Measurements from ENCODE around the gene LYZL4.

GRCh38 chr3:42349765-42350594 is 60.4 kb downstream of the LYZL4 start:
- no peak for TF ChIP-seq EZH2 (IDR thresholded peaks at IDR 0.05; ENCODE audit: borderline replicate concordance, insufficient read depth, low read depth, low read length, poor library complexity, severe bottlenecking)
- TF ChIP-seq, protein P1, sequence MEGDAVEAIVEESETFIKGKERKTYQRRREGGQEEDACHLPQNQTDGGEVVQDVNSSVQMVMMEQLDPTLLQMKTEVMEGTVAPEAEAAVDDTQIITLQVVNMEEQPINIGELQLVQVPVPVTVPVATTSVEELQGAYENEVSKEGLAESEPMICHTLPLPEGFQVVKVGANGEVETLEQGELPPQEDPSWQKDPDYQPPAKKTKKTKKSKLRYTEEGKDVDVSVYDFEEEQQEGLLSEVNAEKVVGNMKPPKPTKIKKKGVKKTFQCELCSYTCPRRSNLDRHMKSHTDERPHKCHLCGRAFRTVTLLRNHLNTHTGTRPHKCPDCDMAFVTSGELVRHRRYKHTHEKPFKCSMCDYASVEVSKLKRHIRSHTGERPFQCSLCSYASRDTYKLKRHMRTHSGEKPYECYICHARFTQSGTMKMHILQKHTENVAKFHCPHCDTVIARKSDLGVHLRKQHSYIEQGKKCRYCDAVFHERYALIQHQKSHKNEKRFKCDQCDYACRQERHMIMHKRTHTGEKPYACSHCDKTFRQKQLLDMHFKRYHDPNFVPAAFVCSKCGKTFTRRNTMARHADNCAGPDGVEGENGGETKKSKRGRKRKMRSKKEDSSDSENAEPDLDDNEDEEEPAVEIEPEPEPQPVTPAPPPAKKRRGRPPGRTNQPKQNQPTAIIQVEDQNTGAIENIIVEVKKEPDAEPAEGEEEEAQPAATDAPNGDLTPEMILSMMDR (IDR thresholded peaks at IDR 0.05), result no peak

All from B cell (primary cell).